CD4-positive, alpha-beta T cell (primary cell): ENCODE data around the gene AUTS2. TPM values are rescaled to one million over a fixed set of nuclear protein-coding genes. Genes with fewer than 3 reads are reported as not detected.
A peak's percentile ranks its signal among the peaks of the same experiment; 100 is the strongest.

Experiments
- ATAC-seq: fragments of 200-7000 bp; cut with Tn5 transposase; one replicate; pipeline ENCODE4 v1.10.0; 2022; ENCODE audit warnings: mild to moderate bottlenecking; ENCODE audit not compliant: poor library complexity
- CTCF ChIA-PET: fragments of 350-600 bp; sonication (Branson Sonifier 250); formaldehyde crosslinking; loops from one replicate; lab custom pipeline; 2021; ENCODE audit warnings: antibody characterized with exemption, inconsistent platforms; lab: Charles Lee
- POLR2A ChIA-PET: fragments of 350-600 bp; sonication (Branson Sonifier 250); formaldehyde crosslinking; loops from one replicate; lab custom pipeline; 2021; ENCODE audit warnings: antibody characterized with exemption, inconsistent platforms; lab: Charles Lee
- DNase-seq, 14 experiments: peaks; one replicate each; pipeline ENCODE4 v3.0.0-alpha.2; 2013 to 2020; ENCODE audit warnings: mixed read lengths in 2 of 14
- H3K27ac ChIP-seq, 2 donors: one replicate each; pipeline versions ENCODE4 v1.5.1 to v1.7.0; 2013; ENCODE audit warnings: low read length in 2 of 2, low read depth in 1 of 2, mild to moderate bottlenecking in 1 of 2
- H3K27me3 ChIP-seq, 2 experiments: 1 replicate in 1 of 2; 2 replicates in 1 of 2; pipeline versions ENCODE4 v1.6.1 to v1.7.0; 2013; ENCODE audit warnings: low read length in 2 of 2, control low read depth in 1 of 2, mild to moderate bottlenecking in 1 of 2, moderate library complexity in 1 of 2; ENCODE audit not compliant: insufficient read depth in 2 of 2, control insufficient read depth in 1 of 2
- H3K36me3 ChIP-seq: one replicate; pipeline ENCODE4 v1.6.1; 2013; ENCODE audit warnings: low read length, control low read depth; ENCODE audit not compliant: insufficient read depth
- H3K4me1 ChIP-seq: one replicate; pipeline ENCODE4 v1.6.1; 2013; ENCODE audit warnings: low read length, control low read depth; ENCODE audit not compliant: insufficient read depth
- H3K4me3 ChIP-seq: one replicate; pipeline ENCODE4 v1.5.1; 2013; ENCODE audit warnings: mild to moderate bottlenecking, low read length, moderate library complexity
- H3K9me3 ChIP-seq, 2 experiments: 1 replicate in 1 of 2; 2 replicates in 1 of 2; pipeline versions ENCODE4 v1.6.1 to v1.7.0; 2013; ENCODE audit warnings: low read length in 2 of 2, mild to moderate bottlenecking in 2 of 2, control low read depth in 1 of 2, moderate library complexity in 1 of 2; ENCODE audit not compliant: control insufficient read depth in 1 of 2, insufficient read depth in 1 of 2
- H3K27ac Mint-ChIP-seq: one replicate; pipeline ENCODE4 v1.8.0; 2020; ENCODE audit warnings: mixed read lengths
- H3K27me3 Mint-ChIP-seq: one replicate; pipeline ENCODE4 v1.8.0; 2021; ENCODE audit warnings: mixed read lengths
- H3K36me3 Mint-ChIP-seq: one replicate; pipeline ENCODE4 v1.8.0; 2021; ENCODE audit warnings: low read depth, mixed read lengths
- H3K4me1 Mint-ChIP-seq: one replicate; pipeline ENCODE4 v1.8.0; 2021; ENCODE audit warnings: low read depth, mixed read lengths
- H3K4me3 Mint-ChIP-seq: one replicate; pipeline ENCODE4 v1.8.0; 2020; ENCODE audit warnings: mild to moderate bottlenecking, mixed read lengths
- H3K9me3 Mint-ChIP-seq: one replicate; pipeline ENCODE4 v1.8.0; 2020; ENCODE audit warnings: mixed read lengths
- intact Hi-C, 2 experiments: fragments of 100-400 bp; cut with DNase I in 1 of 2; cut with micrococcal nuclease in 1 of 2; formaldehyde crosslinking; loops; one replicate each; pipeline versions ENCODE4 v1.15.1 to v1.9.0; 2023 to 2025; cut with DNase I, micrococcal nuclease
- total RNA-seq, 174 experiments: library from RNA in 2 of 174; stranded (reverse) in 2 of 174; gene quantifications; one replicate each; pipeline ENCODE4 v1.2.3 and lab custom pipeline; 2021 to 2026
- TF ChIP-seq, protein P1 (sequence below): fragments of 200-600 bp; IDR thresholded peaks from one replicate; pipeline ENCODE4 v1.8.0; 2022; ENCODE audit warnings: antibody characterized with exemption, mild to moderate bottlenecking

AUTS2 gene
- total RNA-seq, 2 experiments from 2014 or later: 43.6 to 47.6 TPM

DNA sequence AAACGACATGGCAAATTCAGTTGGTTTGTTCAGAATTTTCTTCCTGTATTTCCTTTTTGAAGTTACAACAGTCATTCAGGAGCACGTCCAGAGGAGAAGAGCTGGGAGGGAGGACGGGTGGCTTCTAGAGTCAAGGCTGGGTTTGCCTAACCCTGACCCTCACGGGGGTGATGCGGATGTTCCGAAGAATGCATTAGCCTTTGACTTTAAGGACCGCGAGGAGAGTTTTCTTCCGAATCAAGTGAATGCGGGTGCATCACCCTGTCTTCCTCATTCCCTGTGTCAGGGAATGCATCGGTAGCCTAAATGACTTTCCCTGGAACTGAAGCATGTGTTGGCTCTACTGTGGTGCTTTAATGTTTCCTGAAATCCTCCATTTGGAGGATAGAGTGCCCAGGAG is 1137.0 kb downstream of the AUTS2 start:
- H3K4me3 ChIP-seq: no peak overlapping the region
- no peak for DNase-seq
- ChIA-PET CTCF (no interaction called here), POLR2A (no interaction called here)
- Mint-ChIP-seq H3K9me3 (peaks cover 3% of the 10 kb centered on the region), H3K27ac (no peak overlapping the region), H3K36me3 (no peaks in the 10 kb centered on the region), H3K4me3 (no peak overlapping the region), H3K27me3 (no peaks in the 10 kb centered on the region), H3K4me1 (peaks cover 43% of the 10 kb centered on the region)
- no peak overlapping the region for H3K27ac ChIP-seq
- ATAC-seq: no peak
- peaks cover 2% of the 10 kb centered on the region for H3K4me1 ChIP-seq
- TF ChIP-seq, protein P1, sequence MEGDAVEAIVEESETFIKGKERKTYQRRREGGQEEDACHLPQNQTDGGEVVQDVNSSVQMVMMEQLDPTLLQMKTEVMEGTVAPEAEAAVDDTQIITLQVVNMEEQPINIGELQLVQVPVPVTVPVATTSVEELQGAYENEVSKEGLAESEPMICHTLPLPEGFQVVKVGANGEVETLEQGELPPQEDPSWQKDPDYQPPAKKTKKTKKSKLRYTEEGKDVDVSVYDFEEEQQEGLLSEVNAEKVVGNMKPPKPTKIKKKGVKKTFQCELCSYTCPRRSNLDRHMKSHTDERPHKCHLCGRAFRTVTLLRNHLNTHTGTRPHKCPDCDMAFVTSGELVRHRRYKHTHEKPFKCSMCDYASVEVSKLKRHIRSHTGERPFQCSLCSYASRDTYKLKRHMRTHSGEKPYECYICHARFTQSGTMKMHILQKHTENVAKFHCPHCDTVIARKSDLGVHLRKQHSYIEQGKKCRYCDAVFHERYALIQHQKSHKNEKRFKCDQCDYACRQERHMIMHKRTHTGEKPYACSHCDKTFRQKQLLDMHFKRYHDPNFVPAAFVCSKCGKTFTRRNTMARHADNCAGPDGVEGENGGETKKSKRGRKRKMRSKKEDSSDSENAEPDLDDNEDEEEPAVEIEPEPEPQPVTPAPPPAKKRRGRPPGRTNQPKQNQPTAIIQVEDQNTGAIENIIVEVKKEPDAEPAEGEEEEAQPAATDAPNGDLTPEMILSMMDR: no peak
- no peaks in the 10 kb centered on the region for H3K27me3 ChIP-seq
- intact Hi-C loops: no loop called here
- H3K9me3 ChIP-seq: no peaks in the 10 kb centered on the region
- H3K36me3 ChIP-seq: no peaks in the 10 kb centered on the region

DNA sequence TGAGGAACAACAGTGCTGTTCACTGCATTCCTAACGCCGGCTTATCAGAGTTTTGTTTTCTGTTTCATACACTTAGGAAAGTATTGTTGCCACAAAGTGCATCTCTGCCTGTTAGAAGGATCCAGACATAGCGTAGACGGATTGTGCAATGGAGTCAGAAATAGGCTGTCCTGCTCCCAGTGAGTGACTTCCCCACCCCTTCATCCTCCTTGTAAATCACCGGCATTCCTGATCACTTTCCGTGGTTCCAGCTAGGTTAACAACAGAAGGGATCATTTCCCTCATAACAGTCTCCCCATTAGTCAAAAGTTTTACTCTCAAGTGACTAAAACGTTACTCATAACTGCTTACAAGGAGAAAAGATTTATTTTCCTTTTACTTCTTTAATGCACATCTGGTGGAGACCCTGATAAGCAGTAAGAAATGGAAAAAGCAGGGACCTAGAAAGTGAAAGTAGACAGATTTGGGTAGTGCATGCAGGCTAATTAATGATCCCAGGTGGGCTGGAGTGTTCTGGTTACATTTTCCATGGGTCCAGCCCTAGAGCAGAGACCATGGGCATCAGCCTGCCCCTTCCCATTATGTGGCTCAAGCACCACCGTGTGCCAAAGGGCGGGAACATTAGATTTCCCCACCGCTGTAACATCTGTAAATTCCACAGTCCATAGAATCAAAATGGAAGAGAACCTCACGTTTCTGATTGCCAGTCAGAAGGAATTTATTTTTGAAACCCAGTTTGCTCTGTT is 1138.6 kb downstream of the AUTS2 start:
- TF ChIP-seq, protein P1: no peak
- POLR2A ChIA-PET: no interaction called here
- peaks cover 2% of the 10 kb centered on the region for H3K4me1 ChIP-seq
- peak overlapping the region; percentile 11 for H3K4me3 ChIP-seq
- no peaks in the 10 kb centered on the region for H3K36me3 ChIP-seq
- H3K9me3 Mint-ChIP-seq: no peaks in the 10 kb centered on the region
- H3K27ac Mint-ChIP-seq: no peak overlapping the region
- ATAC-seq (no peak), DNase-seq (no peak)
- intact Hi-C loops: no loop called here
- CTCF ChIA-PET: no interaction called here
- H3K9me3 ChIP-seq: no peaks in the 10 kb centered on the region
- no peaks in the 10 kb centered on the region for H3K27me3 ChIP-seq
- H3K36me3 Mint-ChIP-seq: no peaks in the 10 kb centered on the region
- no peak overlapping the region for H3K27ac ChIP-seq
- H3K4me1 Mint-ChIP-seq: peaks cover 48% of the 10 kb centered on the region
- H3K27me3 Mint-ChIP-seq: no peaks in the 10 kb centered on the region
- peak overlapping the region; percentile 9 for H3K4me3 Mint-ChIP-seq

DNA sequence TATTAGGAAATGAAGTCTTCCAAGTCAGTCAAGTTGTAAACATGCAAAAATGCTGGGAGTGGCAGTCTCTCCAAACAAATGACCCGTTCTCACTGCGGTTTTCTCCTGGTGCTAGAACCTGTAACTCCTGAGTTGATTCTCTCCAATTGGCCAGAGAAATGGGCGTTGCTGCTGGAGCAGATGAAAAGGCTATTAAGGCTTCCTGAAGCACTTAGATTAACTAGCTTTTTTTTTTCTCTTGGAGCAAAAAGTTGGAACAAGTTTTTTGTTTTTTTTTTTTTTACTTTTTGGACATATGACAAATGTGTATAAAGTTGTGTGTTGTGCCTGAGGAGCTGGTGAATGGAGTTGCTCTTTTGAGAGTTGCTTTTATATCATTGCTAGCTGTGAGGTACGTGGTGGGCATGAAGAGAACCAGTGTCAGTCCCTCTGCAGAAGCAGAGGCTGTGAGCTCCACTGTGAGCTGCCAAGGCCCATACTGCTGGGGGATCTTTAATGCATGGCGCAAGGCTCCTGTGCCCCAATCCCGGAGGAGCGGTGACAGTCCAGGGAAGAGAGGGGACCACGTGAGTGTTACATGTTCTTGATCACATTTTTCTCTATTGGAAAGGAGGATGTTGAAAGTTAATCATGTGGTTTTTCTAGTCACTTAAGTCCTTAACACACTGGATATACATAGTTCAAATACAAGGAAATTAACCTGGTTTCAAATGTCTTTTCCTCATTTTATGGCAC is 1140.0 kb downstream of the AUTS2 start:
- Mint-ChIP-seq H3K27ac (no peak overlapping the region), H3K4me3 (no peak overlapping the region), H3K27me3 (no peaks in the 10 kb centered on the region), H3K4me1 (peaks cover 44% of the 10 kb centered on the region), H3K36me3 (no peaks in the 10 kb centered on the region), H3K9me3 (no peaks in the 10 kb centered on the region)
- TF ChIP-seq, protein P1: no peak
- intact Hi-C loops: no loop called here
- no peak overlapping the region for H3K4me3 ChIP-seq
- ChIA-PET CTCF (no interaction called here), POLR2A (no interaction called here)
- no peaks in the 10 kb centered on the region for H3K9me3 ChIP-seq
- H3K27ac ChIP-seq: no peak overlapping the region
- no peaks in the 10 kb centered on the region for H3K27me3 ChIP-seq
- ATAC-seq: no peak
- H3K4me1 ChIP-seq: peaks cover 2% of the 10 kb centered on the region
- no peak for DNase-seq
- no peaks in the 10 kb centered on the region for H3K36me3 ChIP-seq
